K562 (cell line): ENCODE measurements around the gene TMEM150C. TPM values are rescaled to one million over a fixed set of nuclear protein-coding genes. Genes with fewer than 3 reads are reported as not detected.

Experiments used
- ATAC-seq: fragments of 200-7000 bp; cut with Tn5 transposase; 3 replicates; pipeline ENCODE4 v1.9.1; 2020; ENCODE audit warnings: moderate library complexity
- BruUV-seq: library from RNA; stranded (reverse); fragments of 400-500 nt; replicated peaks from 2 replicates; lab custom pipeline; 2021; lab: Mats Ljungman, UMichigan
- CTCF ChIA-PET: fragments of 300-600 bp; formaldehyde crosslinking; extraction: SDS; loops from one replicate; lab custom pipeline; 2021; ENCODE audit warnings: low intra/inter-chr PET ratio; lab: Yijun Ruan, JAX
- POLR2A ChIA-PET: fragments of 300-600, 350-650 bp; sonication (Branson Sonifier 250); formaldehyde crosslinking; extraction: SDS; loops from one replicate; lab custom pipeline; 2021; ENCODE audit warnings: antibody characterized with exemption, inconsistent platforms; lab: Yijun Ruan, JAX
- DNase-seq, 4 experiments: peaks; one replicate each; pipeline versions ENCODE4 v3.0.0 to v3.0.0-alpha.2; 2011 to 2018; ENCODE audit warnings: low spot score in 3 of 4, mixed read lengths in 3 of 4; ENCODE audit errors: extremely low read depth in 1 of 4
- FAIRE-seq: peaks from 2 replicates; lab custom pipeline; 2011; peaks lifted over from hg19 to GRCh38; lab: Jason Lieb, UNC
- H2AFZ ChIP-seq: 2 replicates; pipeline ENCODE4 v1.6.0; 2011; ENCODE audit warnings: low read depth, low read length, control low read depth, inconsistent platforms
- H3K27ac ChIP-seq: fragments of 200-600 bp; 3 replicates; pipeline ENCODE4 v1.8.0; 2011; ENCODE audit warnings: low read depth, mild to moderate bottlenecking, control low read depth, inconsistent platforms, low read length, moderate library complexity, mixed read lengths; ENCODE audit errors: extremely low read depth
- H3K27me3 ChIP-seq, 2 experiments: fragments of 300-600 bp in 1 of 2; 2 replicates in 1 of 2; 3 replicates in 1 of 2; pipeline versions ENCODE4 v1.6.0 to v1.8.0; 2011; ENCODE audit warnings: inconsistent platforms in 2 of 2, low read length in 2 of 2, mild to moderate bottlenecking in 1 of 2, mixed read lengths in 1 of 2, moderate library complexity in 1 of 2; ENCODE audit not compliant: control insufficient read depth in 2 of 2, insufficient read depth in 2 of 2
- H3K36me3 ChIP-seq: fragments of 300-600 bp; 3 replicates; pipeline ENCODE4 v1.8.0; 2011; ENCODE audit warnings: mild to moderate bottlenecking, low read length, inconsistent platforms; ENCODE audit not compliant: control insufficient read depth, insufficient read depth
- H3K4me1 ChIP-seq, 2 experiments: fragments of 200-600 bp in 1 of 2; replicated peaks in 1 of 2; 2 replicates in 1 of 2; 3 replicates in 1 of 2; pipeline versions ENCODE4 v1.5.1 to v1.8.0; 2011; ENCODE audit warnings: inconsistent platforms in 2 of 2, low read length in 2 of 2, mild to moderate bottlenecking in 1 of 2, mixed read lengths in 1 of 2, moderate library complexity in 1 of 2; ENCODE audit not compliant: control insufficient read depth in 2 of 2, insufficient read depth in 2 of 2
- H3K4me2 ChIP-seq: 2 replicates; pipeline ENCODE4 v1.6.1; 2011; ENCODE audit warnings: low read length, control low read depth, inconsistent platforms, mixed read lengths; ENCODE audit not compliant: insufficient read depth
- H3K4me3 ChIP-seq: fragments of 200-600 bp; sonication (generic), shearing (Covaris generic); 2 replicates; pipeline ENCODE4 v1.5.1; 2016; ENCODE audit warnings: control low read depth, inconsistent platforms
- H3K79me2 ChIP-seq: fragments of 200-600 bp; 3 replicates; pipeline ENCODE4 v1.8.0; 2011; ENCODE audit warnings: low read length, inconsistent platforms; ENCODE audit not compliant: control insufficient read depth, insufficient read depth
- H3K9ac ChIP-seq, 2 experiments: 2 replicates each; pipeline versions ENCODE4 v1.6.0 to v1.6.1; 2011; ENCODE audit warnings: low read depth in 2 of 2, low read length in 2 of 2, control low read depth in 1 of 2, inconsistent platforms in 1 of 2, mild to moderate bottlenecking in 1 of 2, mixed read lengths in 1 of 2; ENCODE audit not compliant: insufficient read depth in 1 of 2
- H3K9me1 ChIP-seq: one replicate; pipeline ENCODE4 v1.6.0; 2011; ENCODE audit warnings: inconsistent platforms, mild to moderate bottlenecking, low read length, moderate library complexity; ENCODE audit not compliant: control insufficient read depth, insufficient read depth
- H3K9me3 ChIP-seq: replicated peaks from 2 replicates; pipeline ENCODE4 v1.5.1; 2011; ENCODE audit warnings: low read depth, low read length, inconsistent platforms; ENCODE audit not compliant: control insufficient read depth, insufficient read depth
- H4K20me1 ChIP-seq: replicated peaks from 2 replicates; pipeline ENCODE4 v1.6.1; 2011; ENCODE audit warnings: low read length, inconsistent platforms, mixed read lengths; ENCODE audit not compliant: control insufficient read depth, insufficient read depth
- BDP1 ChIP-seq: IDR thresholded peaks from 3 replicates; pipeline ENCODE4 v1.6.1; 2011; ENCODE audit not compliant: insufficient read length, insufficient read depth
- ETV1 ChIP-seq: fragments of 450-650 bp; conservative IDR thresholded peaks from 2 replicates; pipeline ENCODE4 v1.6.1; 2016; ENCODE audit warnings: missing genetic modification characterization, control low read depth, low read depth, missing compliant biosample characterization
- NR4A1 ChIP-seq, 2 experiments: fragments of 250-450 bp in 1 of 2; fragments of 450-650 bp in 1 of 2; sonication (Bioruptor Pico) in 1 of 2; IDR thresholded peaks; 2 replicates each; pipeline versions ENCODE4 v1.4.0 to v1.6.1; 2016 to 2020; ENCODE audit warnings: mild to moderate bottlenecking in 2 of 2, missing compliant biosample characterization in 1 of 2, missing genetic modification characterization in 1 of 2, moderate library complexity in 1 of 2
- RAD21 ChIP-seq, 2 experiments: fragments of 250-450 bp in 1 of 2; fragments of 450-650 bp in 1 of 2; sonication (Bioruptor Pico) in 1 of 2; formaldehyde crosslinking in 1 of 2; IDR thresholded peaks in 1 of 2; conservative IDR thresholded peaks in 1 of 2; 2 replicates each; pipeline versions ENCODE4 v1.4.0 to v1.8.0; 2020 to 2022; ENCODE audit warnings: mild to moderate bottlenecking in 2 of 2, moderate library complexity in 1 of 2
- STAT5A ChIP-seq: IDR thresholded peaks from 2 replicates; pipeline ENCODE4 v1.6.1; 2012; ENCODE audit warnings: low read length, inconsistent platforms, borderline replicate concordance
- TBL1XR1 ChIP-seq, 2 experiments: IDR thresholded peaks; 2 replicates each; pipeline ENCODE4 v1.6.1; 2012; ENCODE audit warnings: improper control_type of control experiment in 2 of 2, low read length in 2 of 2, mild to moderate bottlenecking in 1 of 2
- ZFP1 ChIP-seq: fragments of 450-650 bp; formaldehyde crosslinking; IDR thresholded peaks from 2 replicates; pipeline ENCODE4 v1.4.0; 2020; ENCODE audit warnings: mild to moderate bottlenecking, mixed read lengths
- ZNF3 ChIP-seq: fragments of 250-450 bp; sonication (Bioruptor Pico); IDR thresholded peaks from 2 replicates; pipeline ENCODE4 v1.5.0; 2021; ENCODE audit warnings: mild to moderate bottlenecking, moderate library complexity
- ZNF584 ChIP-seq: fragments of 200-800 bp; sonication (Bioruptor generic); IDR thresholded peaks from 2 replicates; pipeline ENCODE4 v1.6.1; 2016; ENCODE audit warnings: low read depth, mild to moderate bottlenecking, missing genetic modification characterization, missing compliant biosample characterization
- whole genome bisulfite sequencing: fragments of 100-300 bp; shearing (Covaris generic); methylation state at CpG from one replicate; pipeline ENCODE4 v1.1.6; 2016; ENCODE audit warnings: low coverage, mixed read lengths; ENCODE audit not compliant: insufficient coverage; ENCODE audit errors: missing lambda C conversion rate; 5-methylcytosine and 5-hydroxymethylcytosine counted together
- in situ Hi-C: fragments of 300-500 bp; cut with MboI; formaldehyde crosslinking; loops from 4 replicates; pipeline ENCODE4 v1.15.0; 2018; ENCODE audit warnings: inconsistent platforms, mixed read lengths
- intact Hi-C: fragments of 100-400 bp; cut with micrococcal nuclease; formaldehyde crosslinking; loops from 2 replicates; pipeline ENCODE4 v1.14.2; 2022
- polyA plus RNA-seq, 8 experiments: library from polyadenylated mRNA; depleted of rRNA in 4 of 8; stranded (reverse) in 5 of 8; unstranded in 3 of 8; fragments of >200 nt; fragmentation: Nextera tagmentation in 2 of 8; fragmentation: Illumina TruSeq in 1 of 8; extraction: Ambion mirVana in 2 of 8; extraction: Trizol in 1 of 8; gene quantifications; 2 replicates each; pipeline versions ENCODE4 v1.2.1 to v1.2.3, GENCODE V29; 2011 to 2014; ENCODE audit warnings: inconsistent platforms in 1 of 8, missing spikeins in 1 of 8
- total RNA-seq, 7 experiments: library from RNA; depleted of rRNA in 6 of 7; stranded (reverse); fragments of >200 nt in 6 of 7; fragmentation: Illumina TruSeq in 2 of 7; extraction: Trizol in 2 of 7; gene quantifications; 2 replicates each; pipeline versions ENCODE4 v1.2.1 to v1.2.3, GENCODE V29; 2011 to 2021; ENCODE audit warnings: low replicate concordance in 1 of 7
- TF ChIP-seq, protein P1 (sequence below): fragments of 250-450 bp; sonication (Bioruptor Pico); IDR thresholded peaks from 2 replicates; pipeline ENCODE4 v1.8.0; 2021; ENCODE audit warnings: mild to moderate bottlenecking, moderate library complexity

Gene TMEM150C
- total and polyA plus RNA-seq, 9 of the 15 experiments (the other 6 are each of a cell fraction or from before 2014, with no cell fraction given) = 0.07 TPM; not detected in 8

DNA sequence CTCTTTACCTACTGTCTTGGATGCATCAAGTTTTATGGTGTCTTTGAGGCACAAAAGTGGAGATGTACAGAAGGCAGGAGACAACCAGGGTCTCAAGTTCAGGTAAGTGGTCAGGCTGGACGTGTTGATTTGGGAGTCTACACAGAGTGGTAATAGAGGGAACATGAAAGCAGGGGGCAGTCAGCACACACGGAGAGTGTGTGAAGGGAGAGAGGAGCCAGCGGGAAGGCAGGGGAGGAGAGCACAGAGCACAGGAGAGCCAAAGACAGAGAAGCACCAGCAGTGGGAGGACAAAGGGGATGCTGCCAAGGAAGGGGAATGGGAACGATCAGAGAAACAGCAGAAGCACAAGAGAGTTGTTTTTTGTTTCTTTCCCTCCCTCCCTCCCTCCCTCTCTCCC, 32.9 kb downstream of the TMEM150C start:
- Histone ChIP-seq H3K9ac (no peak overlapping the region), H3K4me3 (no peak overlapping the region), H2AFZ (no peak overlapping the region), H4K20me1 (no peaks in the 10 kb centered on the region), H3K79me2 (no peaks in the 10 kb centered on the region), H3K27me3 (peaks cover 5 to 8% of the 10 kb centered on the region in 2 experiments; a peak in 3 of 5 replicates), H3K27ac (no peak overlapping the region), H3K36me3 (no peaks in the 10 kb centered on the region), H3K9me1 (no peaks in the 10 kb centered on the region), H3K4me1 (no peaks in the 10 kb centered on the region), H3K4me2 (no peak overlapping the region), H3K9me3 (no peaks in the 10 kb centered on the region)
- no peak for TF ChIP-seq BDP1
- 0 out of 4 replicates have a peak, but pooled peaks of 1 of the 2 experiments have one; percentile 3 for TF ChIP-seq RAD21 (CRISPR knock-in tag; conservative IDR thresholded peaks at IDR 0.05 in 1 of 2, IDR thresholded peaks at IDR 0.05 in 1 of 2)
- in situ Hi-C loops = no loop called here
- BruUV-seq = no TSS peak
- 11% methylated on average over 3 of the region's 4 CpGs for WGBS
- intact Hi-C loops = no loop called here
- ChIA-PET POLR2A (no interaction called here), CTCF (no interaction called here)
- ATAC-seq (no peak), FAIRE-seq (no peak), DNase-seq (no peak)

DNA sequence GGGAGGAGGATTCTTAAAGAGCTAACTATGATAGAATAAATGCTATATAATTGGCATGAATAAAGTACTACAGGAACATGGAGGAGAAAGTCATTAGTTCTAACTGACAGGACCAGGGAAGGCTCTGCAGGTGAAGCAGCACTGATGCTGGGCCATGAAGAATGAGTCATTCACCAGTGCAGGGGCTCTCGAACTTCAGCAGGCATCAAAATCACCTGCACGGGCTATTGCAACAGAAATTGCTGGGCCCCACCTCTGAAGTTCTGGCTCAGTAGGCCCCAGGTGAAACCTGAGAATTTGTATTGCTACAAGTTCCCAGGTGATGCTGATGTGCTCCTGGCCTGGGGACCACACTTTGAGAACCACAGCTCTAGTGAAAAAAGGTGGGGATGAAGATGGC, 33.7 kb downstream of the TMEM150C start:
- Histone ChIP-seq H2AFZ (no peak overlapping the region), H3K4me2 (no peak overlapping the region), H3K4me3 (no peak overlapping the region), H3K27me3 (peaks cover 5 to 8% of the 10 kb centered on the region in 2 experiments; a peak in 2 of 5 replicates), H3K27ac (no peak overlapping the region), H3K36me3 (no peaks in the 10 kb centered on the region), H3K9me3 (no peaks in the 10 kb centered on the region), H3K9me1 (no peaks in the 10 kb centered on the region), H3K4me1 (no peaks in the 10 kb centered on the region), H4K20me1 (no peaks in the 10 kb centered on the region), H3K9ac (no peak overlapping the region), H3K79me2 (no peaks in the 10 kb centered on the region)
- ChIA-PET POLR2A (interaction anchor here (2.2 kb wide), 1 partner anchor 12 kb away, joined by 7 read pairs; no protein-coding TSS in a partner anchor), CTCF (no interaction called here)
- FAIRE-seq = no peak
- no peak for TF ChIP-seq ETV1 (tag)
- TF ChIP-seq NR4A1 (CRISPR knock-in tag; IDR thresholded peaks at IDR 0.05) = no peak
- TF ChIP-seq NR4A1 (tag; IDR thresholded peaks at IDR 0.05) = no peak
- no peak for TF ChIP-seq ZNF3 (CRISPR knock-in tag)
- TF ChIP-seq, protein P1, sequence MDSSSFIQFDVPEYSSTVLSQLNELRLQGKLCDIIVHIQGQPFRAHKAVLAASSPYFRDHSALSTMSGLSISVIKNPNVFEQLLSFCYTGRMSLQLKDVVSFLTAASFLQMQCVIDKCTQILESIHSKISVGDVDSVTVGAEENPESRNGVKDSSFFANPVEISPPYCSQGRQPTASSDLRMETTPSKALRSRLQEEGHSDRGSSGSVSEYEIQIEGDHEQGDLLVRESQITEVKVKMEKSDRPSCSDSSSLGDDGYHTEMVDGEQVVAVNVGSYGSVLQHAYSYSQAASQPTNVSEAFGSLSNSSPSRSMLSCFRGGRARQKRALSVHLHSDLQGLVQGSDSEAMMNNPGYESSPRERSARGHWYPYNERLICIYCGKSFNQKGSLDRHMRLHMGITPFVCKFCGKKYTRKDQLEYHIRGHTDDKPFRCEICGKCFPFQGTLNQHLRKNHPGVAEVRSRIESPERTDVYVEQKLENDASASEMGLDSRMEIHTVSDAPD (CRISPR knock-in tag) = no peak
- no peak for TF ChIP-seq ZFP1 (CRISPR knock-in tag)
- no peak for TF ChIP-seq TBL1XR1 (IDR thresholded peaks at IDR 0.05; ENCODE audit: low read length in 2 of 2)
- TF ChIP-seq STAT5A = no peak
- no peak for TF ChIP-seq ZNF584 (CRISPR knock-in tag)
- in situ Hi-C loops = no loop called here
- 0% methylated on average over 2 of the region's 2 CpGs for WGBS
- no peak for DNase-seq
- ATAC-seq = no peak
- intact Hi-C loops = no loop called here
- no TSS peak for BruUV-seq
